WTC11 (cell line): Measurements from ENCODE around the gene ACP1.

Experiments
- KAT7 ChIP-seq: sonication (generic); formaldehyde crosslinking; IDR thresholded peaks from 2 replicates; pipeline ENCODE4 v1.8.1; 2023; ENCODE audit warnings: missing genetic modification reagents, mild to moderate bottlenecking, borderline replicate concordance
- MLX ChIP-seq: sonication (generic); formaldehyde crosslinking; IDR thresholded peaks from 2 replicates; pipeline ENCODE4 v1.8.1; 2023; ENCODE audit warnings: mild to moderate bottlenecking, missing genetic modification reagents, moderate library complexity
- TF ChIP-seq, protein P1 (sequence below): sonication (generic); formaldehyde crosslinking; IDR thresholded peaks from 2 replicates; pipeline ENCODE4 v1.8.0; 2022; ENCODE audit warnings: mild to moderate bottlenecking, missing genetic modification reagents

GRCh38 chr2:313991-314390 lies 49.2 kb downstream of the ACP1 start:
- TF ChIP-seq, protein P1, sequence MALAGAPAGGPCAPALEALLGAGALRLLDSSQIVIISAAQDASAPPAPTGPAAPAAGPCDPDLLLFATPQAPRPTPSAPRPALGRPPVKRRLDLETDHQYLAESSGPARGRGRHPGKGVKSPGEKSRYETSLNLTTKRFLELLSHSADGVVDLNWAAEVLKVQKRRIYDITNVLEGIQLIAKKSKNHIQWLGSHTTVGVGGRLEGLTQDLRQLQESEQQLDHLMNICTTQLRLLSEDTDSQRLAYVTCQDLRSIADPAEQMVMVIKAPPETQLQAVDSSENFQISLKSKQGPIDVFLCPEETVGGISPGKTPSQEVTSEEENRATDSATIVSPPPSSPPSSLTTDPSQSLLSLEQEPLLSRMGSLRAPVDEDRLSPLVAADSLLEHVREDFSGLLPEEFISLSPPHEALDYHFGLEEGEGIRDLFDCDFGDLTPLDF (CRISPR knock-in tag), result no peak
- TF ChIP-seq MLX (CRISPR knock-in tag) (no peak), KAT7 (CRISPR knock-in tag) (no peak)
